ENCODE data around the gene POTEJ. TPM values are rescaled to one million over a fixed set of nuclear protein-coding genes. Genes with fewer than 3 reads are reported as not detected.
"Not testable (repeated sequence)": the region's sequence is repeated elsewhere in the genome, so short reads cannot be mapped to it uniquely, and the experiment has no call there.

Gene POTEJ
- not detected in 2 replicates for total RNA-seq

DNA sequence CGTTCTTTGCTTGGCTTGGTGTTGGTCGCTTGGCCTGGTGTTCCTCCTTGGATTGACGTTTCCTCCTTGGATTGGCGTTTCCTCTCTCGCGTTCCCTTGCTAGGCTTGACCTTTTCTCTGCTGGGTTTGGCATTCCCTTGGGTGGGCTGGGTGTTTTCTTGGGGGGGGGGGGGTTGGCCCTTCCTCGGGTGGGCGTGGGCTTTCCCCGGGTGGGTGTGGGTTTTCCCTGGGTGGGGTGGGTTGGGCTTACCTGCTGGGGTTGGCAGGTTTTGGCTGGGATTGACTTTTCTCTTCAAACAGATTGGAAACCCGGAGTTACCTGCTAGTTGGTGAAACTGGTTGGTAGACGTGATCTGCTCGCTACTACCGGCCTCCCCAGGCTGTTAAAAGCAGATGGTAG lies at the start of gene POTEJ:
POTEJ (plus strand) TSS at position 301 of the 400 bp plus-strand sequence; CDS start at position 394, 93 bp downstream.
- DNase-seq (ENCODE audit: extremely low read depth, low read depth, low spot score): not testable (repeated sequence)

DNA sequence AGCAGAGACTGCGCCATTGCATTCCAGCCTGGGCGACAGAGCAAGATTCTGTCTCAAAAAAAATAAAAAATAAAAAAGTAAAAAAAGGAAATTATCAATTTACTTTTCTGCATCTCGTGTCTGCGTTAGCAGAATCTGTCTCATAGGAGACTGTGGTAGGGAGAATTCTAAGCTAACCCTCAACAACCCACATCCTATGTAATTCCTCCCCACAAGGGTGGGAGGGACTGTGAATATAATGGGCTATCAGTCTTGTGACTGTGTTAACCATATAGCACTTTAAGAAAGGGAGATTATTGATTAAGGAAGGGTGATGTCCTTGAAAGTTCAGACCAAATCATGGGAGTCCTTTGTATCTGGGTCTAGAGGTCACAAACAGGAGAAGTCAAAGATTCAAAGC lies 45.1 kb upstream of the POTEJ start:
- not testable (repeated sequence) for DNase-seq (ENCODE audit: extremely low read depth, low read depth, low spot score)

DNA sequence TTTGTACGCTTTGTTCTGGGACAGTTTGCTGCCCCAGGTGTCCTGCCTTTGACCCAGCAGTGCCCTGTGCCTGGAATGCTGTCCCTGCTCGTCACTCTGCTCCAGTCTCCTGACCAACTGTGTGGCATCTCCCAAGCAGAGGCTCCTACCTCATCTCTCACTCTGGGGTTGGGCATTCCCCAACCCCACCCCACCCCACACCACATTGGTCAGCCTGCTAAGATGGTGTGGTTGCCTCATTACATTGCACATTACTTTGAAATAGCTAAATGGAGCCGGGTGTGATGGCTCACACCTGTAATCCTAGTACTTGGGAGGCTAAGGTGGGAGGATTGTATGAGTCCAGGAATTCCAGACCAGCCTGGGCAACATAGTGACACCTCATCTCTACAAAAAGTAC lies 39.3 kb upstream of the POTEJ start:
- not testable (repeated sequence) for DNase-seq (ENCODE audit: extremely low read depth, low read depth, low spot score)

DNA sequence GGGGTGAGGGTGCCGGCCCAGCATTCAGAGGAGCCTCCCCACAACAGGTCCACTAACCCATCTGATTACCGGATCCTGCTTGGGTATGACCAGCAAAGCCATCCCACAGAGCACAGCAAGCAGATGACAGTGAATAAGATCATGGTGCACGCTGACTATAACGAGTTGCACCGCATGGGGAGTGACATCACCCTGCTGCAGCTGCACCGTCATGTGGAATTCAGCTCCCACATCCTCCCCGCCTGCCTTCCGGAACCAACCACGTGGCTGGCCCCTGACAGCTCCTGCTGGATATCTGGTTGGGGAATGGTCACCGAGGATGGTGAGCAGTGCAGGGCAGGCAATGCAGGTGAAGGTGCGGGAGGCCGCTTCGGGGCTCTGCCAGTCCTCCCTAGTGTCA lies 37.0 kb upstream of the POTEJ start:
- not testable (repeated sequence) for DNase-seq (ENCODE audit: extremely low read depth, low read depth, low spot score)

DNA sequence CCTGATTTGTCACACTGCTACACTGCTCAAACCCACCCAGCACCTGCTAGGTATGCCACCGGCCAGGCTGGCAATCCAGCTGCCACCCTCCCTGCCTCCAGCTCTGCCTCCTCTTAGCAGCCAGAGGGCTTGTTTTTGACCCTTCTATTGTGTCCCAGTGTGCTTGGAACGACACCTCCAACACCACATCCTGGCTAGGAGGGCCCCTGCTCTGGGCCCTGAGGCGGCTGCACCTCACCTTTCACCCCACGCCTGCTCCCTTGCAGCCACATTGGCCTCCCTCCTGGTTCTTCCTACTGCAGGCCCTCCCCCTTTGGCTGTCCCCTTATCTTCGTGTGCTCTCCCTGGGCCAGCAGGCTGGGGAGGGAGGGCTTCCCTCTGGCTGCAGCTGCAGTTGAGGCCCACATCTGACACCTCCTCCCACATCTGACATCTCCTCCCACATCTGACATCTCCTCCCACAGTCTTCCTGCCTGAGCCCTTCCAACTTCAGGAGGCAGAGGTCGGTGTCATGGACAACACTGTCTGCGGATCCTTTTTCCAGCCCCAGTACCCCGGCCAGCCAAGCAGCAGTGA lies 34.9 kb upstream of the POTEJ start:
- DNase-seq (ENCODE audit: extremely low read depth, low read depth, low spot score): not testable (repeated sequence)

DNA sequence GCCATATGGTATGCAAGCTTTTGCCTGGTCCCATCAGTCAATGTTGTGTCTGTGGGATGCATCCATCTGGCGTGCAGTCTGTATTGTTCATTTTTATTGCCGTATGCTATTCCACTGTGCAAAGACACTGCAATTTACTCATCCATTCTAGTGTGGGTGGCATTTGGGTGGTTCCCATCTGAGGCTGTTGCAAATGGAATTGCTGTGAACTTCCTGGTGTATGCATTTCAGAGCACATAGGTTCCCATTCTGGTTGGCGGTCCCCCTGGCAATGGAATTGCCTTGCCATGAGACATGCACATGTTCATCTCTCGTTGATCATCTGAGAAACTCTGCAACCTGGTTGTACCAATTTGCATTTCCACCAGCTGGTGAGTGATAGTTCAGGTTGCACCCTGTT lies 33.7 kb upstream of the POTEJ start:
- DNase-seq (ENCODE audit: extremely low read depth, low read depth, low spot score): not testable (repeated sequence)

DNA sequence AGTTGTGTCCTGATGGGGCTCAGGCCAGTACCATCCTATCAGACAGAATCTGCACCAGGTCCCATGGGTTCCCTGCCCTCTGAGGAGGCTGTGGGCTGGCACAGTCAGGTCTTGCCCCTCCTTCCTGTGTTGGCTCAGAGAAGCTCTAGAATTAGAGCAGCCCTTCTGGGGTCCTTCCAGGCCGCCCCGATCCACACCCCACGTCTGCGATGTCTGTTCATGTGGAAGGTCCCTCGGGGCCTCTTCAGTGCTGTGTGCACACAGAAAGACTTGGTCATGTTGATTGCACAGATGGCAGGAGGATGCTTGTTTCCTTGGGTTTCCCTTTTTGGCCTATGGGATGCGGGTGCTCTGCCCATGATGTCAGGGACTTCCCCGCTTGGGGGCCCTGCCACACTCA lies 32.1 kb upstream of the POTEJ start:
- not testable (repeated sequence) for DNase-seq (ENCODE audit: extremely low read depth, low read depth, low spot score)

DNA sequence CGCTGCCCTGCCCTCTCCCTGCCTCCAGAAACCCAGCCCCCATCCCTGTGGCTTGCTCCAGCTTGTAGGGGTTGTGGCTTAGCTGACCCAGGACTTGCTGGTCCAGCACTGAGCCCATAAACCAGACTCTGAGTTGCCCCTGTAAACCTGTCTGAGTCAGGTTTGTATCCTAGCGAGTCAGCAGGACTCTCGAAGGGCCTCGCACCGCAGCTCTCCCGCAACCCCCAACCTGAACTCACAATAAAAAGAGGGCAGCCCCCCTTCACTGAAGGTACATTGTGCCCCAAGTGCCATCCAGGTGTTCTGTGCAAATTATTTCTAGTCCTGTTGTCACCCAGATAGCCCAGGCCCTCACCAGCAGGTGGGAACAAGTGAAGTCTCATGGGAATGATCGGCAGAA lies 29.7 kb upstream of the POTEJ start:
- not testable (repeated sequence) for DNase-seq (ENCODE audit: extremely low read depth, low read depth, low spot score)

DNA sequence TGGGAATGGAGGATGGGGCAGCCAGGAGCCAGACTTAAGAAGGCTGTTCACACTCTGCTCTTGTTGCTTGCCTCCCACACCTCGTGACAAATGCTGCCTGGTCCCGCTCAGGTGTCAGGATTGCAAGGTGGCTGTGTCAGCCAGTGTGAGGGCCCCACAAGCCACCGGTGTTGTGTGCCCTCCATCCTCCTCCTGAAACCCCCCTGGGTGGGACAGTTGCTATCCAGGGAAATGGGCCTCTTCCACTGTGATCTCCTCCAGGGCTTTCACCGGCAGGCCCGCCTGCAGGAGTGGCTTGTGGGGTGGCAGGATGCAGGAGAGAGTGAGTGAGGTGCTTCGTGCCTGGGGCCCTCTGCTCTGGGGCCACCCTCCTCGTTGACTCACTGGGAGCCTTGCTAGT lies 28.3 kb upstream of the POTEJ start:
- not testable (repeated sequence) for DNase-seq (ENCODE audit: extremely low read depth, low read depth, low spot score)

DNA sequence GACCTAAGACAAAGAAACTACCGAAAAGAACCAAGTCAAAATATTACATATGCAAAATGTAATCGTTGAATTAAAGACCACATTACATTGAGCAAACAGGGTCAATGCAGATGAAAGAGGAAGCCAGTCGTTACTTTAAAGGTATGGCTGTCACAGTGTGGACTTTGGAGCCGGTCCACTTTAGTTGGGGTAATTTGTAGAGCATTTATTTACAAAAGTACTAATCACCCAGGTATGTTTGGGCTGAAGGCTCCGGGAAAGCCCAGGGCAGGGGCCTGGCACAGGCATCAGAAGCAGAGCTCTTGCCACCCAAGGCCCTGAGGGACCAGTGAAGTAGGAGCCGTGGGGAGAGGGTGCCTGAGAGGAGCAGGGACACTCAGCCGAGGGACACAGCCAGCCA lies 27.7 kb upstream of the POTEJ start:
- not testable (repeated sequence) for DNase-seq (ENCODE audit: extremely low read depth, low read depth, low spot score)

DNA sequence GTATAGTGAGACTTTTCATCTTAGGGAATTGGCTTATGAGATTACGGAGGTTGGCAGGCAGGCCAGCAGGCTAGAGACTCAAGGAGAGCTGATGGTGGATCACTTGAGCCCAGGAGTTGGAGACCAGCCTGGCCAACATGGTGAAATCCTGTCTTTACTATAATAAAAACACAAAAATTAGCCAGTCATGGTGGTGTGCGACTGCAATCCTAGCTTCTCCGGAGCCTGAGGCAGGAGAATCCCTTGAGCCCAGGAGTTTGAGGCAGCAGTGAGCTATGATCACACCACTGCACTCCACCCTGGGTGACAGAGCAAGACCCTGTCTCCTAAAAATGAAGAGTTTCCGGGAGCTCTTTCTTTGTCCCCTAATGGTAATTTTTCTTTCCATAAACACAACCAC lies 26.5 kb upstream of the POTEJ start:
- not testable (repeated sequence) for DNase-seq (ENCODE audit: extremely low read depth, low read depth, low spot score)

DNA sequence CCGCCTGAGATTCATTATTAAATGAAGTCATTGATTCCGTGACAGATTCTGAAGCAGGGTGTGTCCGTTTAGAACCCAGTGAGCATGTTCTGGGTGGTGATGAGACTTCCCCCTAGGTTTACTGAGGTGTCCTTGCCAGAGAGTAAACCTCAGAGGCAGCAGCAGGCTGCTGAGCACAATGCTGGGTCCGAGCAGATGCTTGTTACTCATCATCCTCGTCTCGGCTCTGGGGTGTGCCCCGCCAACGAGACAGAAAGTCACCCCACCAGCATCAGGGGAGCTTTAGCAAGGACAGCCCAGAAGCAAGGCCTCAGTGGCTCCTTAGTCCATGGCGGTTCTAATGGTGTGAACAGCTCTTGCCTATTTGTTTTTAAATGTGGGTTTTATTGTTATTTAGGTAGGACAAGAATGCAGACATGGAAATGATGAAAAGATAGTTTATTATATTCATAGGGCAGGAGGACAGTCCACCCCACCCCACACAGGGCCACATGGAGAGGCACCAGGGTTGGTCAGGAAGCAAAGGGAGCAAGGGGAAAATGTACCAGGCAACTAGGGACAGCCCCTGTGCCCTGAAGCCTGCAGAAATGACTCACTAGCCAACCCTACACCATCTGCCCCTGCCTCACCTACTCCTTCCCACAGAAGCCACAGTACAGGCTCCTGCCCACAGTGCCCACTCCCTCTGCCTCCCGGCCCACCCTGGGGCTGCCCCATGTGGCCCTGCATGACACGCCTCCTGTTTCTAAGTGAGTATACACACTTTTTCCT lies 22.4 kb upstream of the POTEJ start:
- DNase-seq (ENCODE audit: extremely low read depth, low read depth, low spot score): not testable (repeated sequence)

DNA sequence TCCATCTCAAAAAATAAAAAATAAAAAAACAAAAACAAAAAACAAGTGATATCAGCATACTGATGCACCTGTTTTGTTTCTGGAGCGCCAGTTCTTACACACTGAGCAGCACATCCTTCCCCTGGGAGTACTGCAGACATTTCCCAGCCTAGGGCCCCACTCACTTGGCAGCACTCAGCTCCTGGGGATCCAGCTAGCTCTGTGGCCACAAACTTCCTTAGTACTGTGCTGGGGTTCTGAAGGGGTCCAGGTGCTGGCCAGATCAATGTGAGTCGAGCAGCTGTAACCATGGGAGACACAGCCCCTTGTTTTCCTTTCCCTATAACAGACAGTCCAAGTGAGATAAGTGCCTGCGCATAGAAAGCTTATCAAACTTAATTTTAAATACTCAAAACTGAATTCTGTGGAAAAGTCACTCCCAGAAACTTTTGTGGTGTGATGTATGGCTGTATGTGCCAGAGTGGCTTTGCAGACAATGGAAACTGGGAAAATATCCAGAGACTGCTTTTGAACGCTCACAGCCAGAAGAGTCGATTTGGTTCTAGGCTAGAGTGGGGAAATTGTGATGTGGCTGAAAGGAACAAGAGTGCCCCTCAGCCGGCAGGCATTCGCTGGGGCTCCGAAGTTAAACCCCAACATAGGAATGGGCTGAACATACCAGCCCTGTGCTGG lies 20.9 kb upstream of the POTEJ start:
- DNase-seq (ENCODE audit: extremely low read depth, low read depth, low spot score): not testable (repeated sequence)

DNA sequence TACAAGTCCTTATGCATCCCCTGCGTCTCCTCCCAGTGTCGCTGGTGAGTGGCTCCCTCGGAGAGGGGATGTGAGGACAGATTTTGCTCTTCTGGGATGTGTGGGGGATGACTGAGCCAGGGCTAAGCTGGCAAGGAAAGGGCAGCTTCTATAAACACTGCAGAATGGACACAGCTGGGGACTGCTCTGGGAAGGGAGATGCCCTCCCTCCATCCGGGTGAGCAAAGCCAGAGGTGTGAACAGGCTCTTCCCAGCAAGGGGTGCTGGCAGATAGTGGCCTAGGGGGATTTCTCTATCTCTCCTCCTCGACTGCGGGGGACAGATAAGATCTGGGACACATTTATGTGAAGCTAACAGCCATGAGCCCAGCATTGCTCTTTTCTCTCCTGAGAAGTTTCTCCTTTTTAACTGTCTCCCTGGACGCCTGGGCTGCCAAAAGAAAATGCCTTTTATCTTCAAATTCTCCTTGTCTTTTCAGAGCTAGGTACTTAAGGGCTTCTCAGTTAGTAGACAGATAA lies 20.3 kb upstream of the POTEJ start:
- DNase-seq (ENCODE audit: extremely low read depth, low read depth, low spot score): not testable (repeated sequence)

DNA sequence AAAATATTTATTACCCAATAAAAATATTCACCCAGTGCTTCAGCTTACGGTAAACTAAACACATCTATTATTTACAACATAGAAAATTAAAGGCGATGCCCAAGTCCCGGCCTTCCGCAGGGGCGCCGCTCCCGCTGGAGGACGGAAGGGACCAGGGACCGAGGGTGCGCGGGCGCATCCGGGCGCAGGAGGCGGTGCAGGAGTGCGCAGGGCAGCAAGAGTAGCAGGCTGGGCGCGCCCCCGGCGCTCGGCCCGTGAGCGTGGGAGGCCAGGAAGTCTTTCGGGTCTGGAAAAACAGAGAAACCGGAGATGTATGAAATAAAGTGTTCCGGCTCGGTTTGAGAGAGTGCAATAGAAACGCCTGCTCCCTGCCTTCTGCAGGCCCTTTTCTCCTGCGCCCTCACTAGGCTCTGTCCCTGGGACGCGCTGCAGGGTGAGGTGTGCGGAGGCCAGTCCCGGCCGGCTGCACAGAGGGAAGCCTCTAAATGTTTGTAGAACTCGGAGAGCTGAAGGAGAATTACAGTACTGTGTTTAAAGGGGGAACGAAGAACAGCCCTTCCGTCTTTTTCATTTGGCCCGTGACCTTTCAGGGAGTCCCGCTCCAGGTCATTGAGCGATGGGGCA lies 18.3 kb upstream of the POTEJ start:
- not testable (repeated sequence) for DNase-seq (ENCODE audit: extremely low read depth, low read depth, low spot score)

DNA sequence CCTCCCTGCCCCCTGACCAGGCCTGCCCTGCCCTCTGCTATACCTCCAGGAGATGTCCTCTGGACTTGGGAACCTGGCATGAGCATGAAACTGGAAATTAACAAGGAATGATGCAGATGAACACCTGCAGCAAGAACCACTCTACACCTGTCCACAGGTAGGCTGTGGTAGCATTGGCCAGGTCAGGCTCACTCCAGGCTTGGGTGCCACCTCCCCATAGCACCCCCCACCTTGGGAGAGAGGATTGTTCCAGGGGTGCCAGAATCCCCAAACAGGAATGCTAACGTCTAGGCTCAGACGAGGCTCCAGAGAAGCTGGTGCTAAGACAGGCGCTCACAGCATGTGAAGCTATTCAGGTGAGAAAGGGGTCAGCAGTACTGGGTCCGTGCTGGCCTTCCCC lies 17.2 kb upstream of the POTEJ start:
- DNase-seq (ENCODE audit: extremely low read depth, low read depth, low spot score): not testable (repeated sequence)

DNA sequence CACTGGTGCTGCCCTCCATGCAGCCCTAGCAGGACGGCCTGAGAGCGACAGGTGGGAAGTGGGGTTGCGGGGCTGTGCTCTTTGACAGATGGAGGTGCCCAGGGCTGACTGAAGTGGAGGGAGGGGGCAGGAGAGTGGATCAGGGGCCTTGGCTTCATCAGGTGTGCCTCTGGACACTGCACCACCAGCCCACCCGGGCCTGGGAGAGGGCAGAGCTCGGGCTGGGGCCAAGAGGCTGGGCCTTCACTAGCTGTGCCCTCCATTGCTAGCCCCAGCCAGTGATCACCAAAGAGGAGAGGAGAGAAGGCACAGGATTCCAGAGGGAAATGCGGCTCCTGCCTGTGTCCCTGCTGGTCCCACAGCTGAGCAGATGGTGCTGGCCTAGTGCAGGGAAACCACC lies 14.5 kb upstream of the POTEJ start:
- not testable (repeated sequence) for DNase-seq (ENCODE audit: extremely low read depth, low read depth, low spot score)

DNA sequence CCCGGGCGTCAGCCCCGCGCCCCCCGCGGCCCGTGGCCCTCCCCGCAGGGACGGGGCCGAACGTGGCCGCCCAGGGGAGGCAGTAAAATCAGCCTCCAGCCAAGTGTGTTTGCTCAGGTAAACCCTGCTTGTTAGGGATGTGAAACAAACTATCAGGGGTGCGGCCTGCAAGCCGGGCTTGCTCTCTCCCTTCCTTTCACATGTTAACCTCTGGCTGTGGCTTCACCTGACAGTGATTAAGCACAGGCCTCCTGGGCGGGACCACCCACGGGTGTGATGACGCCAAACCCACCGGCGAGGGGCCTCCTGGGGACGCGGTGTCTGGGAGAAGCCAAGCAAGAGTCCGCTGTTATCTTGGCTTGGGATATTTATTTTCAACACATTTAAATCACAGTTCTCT lies 13.2 kb upstream of the POTEJ start:
- not testable (repeated sequence) for DNase-seq (ENCODE audit: extremely low read depth, low read depth, low spot score)

DNA sequence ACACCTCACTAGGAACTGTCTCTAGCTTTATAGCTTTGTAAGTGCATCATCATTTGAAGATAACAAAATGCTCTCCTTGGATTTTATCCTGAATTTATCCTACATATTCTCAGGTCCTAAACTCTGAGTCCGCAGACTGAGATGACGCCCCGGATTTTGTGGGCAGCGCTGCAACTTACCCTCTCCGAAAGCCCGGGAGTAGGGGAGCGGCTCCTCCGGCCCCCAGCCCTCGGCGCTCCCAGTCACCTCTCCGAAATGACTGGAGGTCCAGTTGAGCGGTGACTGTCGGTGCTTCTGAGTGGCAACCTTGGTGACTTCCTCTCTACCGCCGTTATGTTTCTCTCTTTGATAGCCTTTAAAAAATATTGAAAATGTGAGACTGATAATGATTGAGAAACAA lies 12.8 kb upstream of the POTEJ start:
- DNase-seq (ENCODE audit: extremely low read depth, low read depth, low spot score): not testable (repeated sequence)

DNA sequence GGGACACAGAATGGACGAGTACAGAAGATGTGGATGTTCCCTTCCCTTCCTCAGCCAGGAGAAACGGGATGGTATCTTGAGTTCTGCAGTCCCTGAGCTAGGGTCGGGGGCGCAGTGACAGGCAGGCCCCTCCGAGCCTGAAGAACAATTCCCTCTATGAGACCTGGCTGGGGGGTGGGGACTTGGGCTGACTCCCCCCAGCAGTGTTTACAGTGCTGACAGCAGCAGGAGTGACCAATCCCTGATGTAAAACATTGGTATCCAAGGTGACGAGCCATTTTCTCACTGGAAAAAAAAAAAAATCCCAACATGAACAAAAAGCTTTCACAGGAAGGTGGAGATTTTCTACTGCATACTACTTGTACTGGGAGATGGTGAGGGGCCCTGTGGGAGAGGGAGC lies 11.8 kb upstream of the POTEJ start, which contains the start of gene CFC1:
CFC1 (minus strand) TSS at position 183 of the 400 bp plus-strand sequence. CDS start 288 bp downstream, outside the sequence.
- not testable (repeated sequence) for DNase-seq (ENCODE audit: extremely low read depth, low read depth, low spot score)

DNA sequence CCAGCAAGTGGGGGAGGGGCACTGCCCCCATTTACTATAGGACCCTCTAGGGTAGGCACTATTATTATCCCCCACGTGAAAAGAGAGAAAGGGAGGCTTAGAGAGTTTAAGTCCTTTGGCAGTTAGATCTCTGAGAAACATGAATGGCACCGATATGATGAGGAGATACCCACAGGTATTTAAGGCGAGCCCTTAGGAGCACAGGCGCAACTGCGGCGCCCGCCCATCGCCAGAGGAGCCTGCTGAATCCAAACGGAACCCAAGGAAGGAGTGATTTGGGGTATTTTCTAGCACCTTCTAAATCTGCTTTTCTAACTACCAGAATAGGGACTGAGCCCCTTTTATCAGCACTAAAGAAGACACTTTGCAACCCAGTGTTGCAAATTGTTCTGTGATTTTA lies 11.3 kb upstream of the POTEJ start:
- not testable (repeated sequence) for DNase-seq (ENCODE audit: extremely low read depth, low read depth, low spot score)
